AG08395 (cell line): Measurements from ENCODE around the gene OR10H4.
"Not testable (repeated sequence)": the region's sequence is repeated elsewhere in the genome, so short reads cannot be mapped to it uniquely, and the experiment has no call there.

Experiments
- DNase-seq: peaks from one replicate; pipeline ENCODE4 v3.0.0; 2012; ENCODE audit warnings: mixed read lengths, low spot score

The OR10H4 gene

DNA sequence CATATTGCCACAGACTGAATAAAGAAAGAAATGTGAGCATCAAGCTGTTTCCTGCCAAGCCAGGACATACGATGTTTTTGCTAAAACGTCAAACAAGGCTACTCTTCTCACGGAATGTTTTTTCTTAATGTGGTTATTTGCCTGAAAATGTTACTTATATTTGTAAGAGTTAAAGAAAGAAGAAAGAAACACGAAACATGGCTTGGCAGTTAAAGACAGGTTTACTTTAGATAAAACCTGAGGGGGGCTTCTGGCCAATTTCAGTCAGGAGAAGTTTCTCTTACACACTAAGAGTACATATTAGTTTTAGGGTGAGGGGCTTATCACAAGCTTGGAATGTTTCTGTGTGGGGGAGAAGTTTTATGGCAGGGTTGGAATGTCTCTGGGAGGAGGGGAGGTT is 4.4 kb upstream of the OR10H4 start:
- DNase-seq, result no peak

- no peak for DNase-seq
Measured at GRCh38 chr19:15945301-15945700, 3.5 kb upstream of the OR10H4 start.

- no peak for DNase-seq
Measured at GRCh38 chr19:15954820-15955219, 6.0 kb downstream of the OR10H4 start.

DNA sequence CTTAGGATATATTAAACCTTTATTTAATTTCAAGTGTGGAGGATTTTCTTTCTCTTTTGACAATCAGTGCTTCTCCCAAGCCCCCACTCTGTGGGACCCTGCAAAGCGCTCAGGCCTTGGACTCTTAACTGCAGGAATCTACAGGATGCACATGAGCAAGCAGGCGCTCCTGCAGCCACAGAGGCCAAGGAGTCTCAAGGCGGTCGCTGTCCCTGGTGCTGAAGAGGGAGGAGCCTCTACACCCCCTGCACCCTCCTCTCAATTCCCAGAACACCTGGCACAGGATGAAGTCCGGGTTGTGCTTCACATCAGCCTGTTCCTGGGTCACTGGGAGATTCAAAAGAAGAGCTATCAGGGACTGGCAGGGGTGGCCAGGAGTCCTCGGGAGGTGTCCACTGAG is 13.5 kb downstream of the OR10H4 start:
- no peak for DNase-seq

GRCh38 chr19:15964231-15964630 is 15.4 kb downstream of the OR10H4 start:
- no peak for DNase-seq

DNA sequence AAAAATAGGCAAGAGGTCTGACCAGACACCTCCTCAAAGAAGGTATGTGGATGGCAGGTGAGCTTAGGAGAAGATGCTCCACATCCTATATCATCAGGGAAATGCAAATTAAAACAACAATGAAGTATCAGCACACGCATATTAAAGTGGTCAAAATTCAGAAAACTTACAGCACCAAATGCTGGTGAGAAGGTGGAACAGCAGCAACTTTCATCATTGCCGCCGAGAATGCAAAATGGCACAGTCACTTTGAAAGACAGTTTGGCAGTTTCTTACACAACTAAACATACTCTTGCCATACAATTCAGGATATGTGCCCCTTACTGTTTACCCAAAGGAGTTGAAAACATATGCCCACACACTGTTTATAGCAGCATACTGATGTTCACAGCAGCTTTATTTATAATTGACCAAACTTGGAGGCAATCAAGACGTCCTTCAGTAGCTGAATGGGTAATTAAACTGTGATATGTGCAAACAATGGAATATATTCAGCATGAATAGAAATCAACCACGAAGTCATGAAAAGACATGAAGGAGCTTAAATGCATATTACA is 22.5 kb downstream of the OR10H4 start:
- DNase-seq, result no peak

DNA sequence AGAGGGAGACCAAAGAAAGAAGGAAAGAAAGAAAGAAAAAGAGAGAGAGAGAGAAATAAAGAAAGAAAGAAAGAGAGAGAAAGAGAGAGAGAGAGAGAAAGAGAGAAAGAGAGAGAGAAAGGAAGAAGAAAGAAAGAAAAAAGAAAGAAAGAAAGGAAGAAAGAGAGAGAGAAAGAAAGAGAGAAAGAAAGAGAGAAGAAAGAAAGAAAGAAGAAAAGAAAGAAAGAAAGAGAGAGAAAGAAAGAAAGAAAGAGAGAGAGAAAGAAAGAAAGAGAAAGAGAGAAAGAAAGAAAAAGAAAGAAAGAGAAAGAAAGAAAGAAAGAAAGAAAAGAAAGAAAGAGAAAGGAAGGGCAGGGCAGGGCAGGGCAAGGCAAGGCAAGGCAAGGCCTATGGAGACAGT is 23.2 kb downstream of the OR10H4 start:
- not testable (repeated sequence) for DNase-seq

DNA sequence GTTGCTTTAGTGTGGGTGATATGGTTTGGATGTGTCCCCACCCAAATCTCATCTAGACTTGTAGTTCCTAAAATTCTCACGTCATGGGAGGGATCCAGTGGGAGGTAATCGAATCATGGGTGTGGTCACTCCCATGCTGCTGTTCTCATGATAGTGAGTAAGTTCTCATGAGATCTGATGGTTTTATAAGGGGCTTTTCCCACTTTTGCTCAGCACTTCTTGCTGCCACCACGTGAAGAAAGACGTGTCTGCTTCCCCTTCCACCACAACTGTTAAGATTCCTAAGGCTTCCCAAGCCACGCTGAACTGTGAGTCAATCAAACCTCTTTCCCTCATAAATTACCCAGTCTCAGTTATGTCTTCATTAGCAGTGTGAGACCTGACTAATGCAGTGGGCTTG is 26.0 kb downstream of the OR10H4 start:
- no peak for DNase-seq

GRCh38 chr19:15976836-15977689 is 28.3 kb downstream of the OR10H4 start:
- DNase-seq, result no peak

DNA sequence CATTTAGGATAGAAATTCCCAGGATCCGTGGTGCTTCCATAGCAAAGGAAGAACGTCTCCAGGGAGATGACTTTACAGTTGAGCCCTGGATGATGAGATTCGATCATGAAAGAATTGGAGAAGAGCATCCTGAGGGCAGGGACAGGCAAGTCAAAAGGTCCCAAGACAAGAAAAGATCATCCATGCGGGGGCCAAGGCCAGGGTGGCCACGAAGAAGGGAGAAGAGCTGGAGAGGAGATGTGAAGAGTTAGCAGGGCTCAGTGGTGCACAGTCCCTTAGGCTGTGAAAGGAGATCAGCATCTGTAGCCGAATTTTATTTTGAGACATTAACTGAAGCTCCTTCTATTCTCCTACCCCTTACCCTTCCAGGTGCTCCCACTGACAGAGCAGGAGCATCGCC is 28.9 kb downstream of the OR10H4 start:
- DNase-seq, result no peak

- no peak for DNase-seq
Measured at GRCh38 chr19:15979293-15979692, 30.5 kb downstream of the OR10H4 start.

- not testable (repeated sequence) for DNase-seq
Measured at GRCh38 chr19:15985831-15986230, 37.0 kb downstream of the OR10H4 start.

GRCh38 chr19:15986701-15987100 is 37.9 kb downstream of the OR10H4 start:
- no peak for DNase-seq

- DNase-seq, result no peak
Measured at GRCh38 chr19:15989889-15990288, 41.1 kb downstream of the OR10H4 start.

GRCh38 chr19:15991602-15992001 is 42.8 kb downstream of the OR10H4 start:
- DNase-seq, result no peak

- no peak for DNase-seq
Measured at GRCh38 chr19:15992014-15992413, 43.2 kb downstream of the OR10H4 start.

GRCh38 chr19:15995536-15995935 is 46.7 kb downstream of the OR10H4 start:
- DNase-seq, result no peak

DNA sequence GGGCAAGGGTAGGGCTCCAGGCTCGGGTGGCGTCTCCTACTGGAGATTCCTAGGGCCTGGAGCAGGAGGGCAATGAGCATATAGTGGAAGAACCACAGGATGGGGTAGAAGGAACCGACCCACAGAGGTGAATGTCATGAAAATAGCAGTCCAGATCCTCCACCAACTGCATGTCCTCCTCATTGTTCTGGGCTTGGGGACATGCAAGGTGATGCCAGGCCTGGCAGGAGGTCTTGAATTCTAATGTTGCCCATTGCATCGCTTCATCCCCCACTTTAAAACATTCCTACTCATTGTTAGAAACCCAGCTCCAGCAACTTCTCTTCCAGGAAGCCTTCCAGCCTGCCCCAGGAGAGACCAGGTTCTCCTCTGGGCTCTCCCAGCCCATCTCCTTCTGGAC is 49.4 kb downstream of the OR10H4 start:
- no peak for DNase-seq
